Measurements from ENCODE around the gene MYO9A.
"Not testable (repeated sequence)": the region's sequence is repeated elsewhere in the genome, so short reads cannot be mapped to it uniquely, and the experiment has no call there.

The MYO9A gene

GRCh38 chr15:72034859-72035650 lies 82.9 kb downstream of the MYO9A start:
- no peak overlapping the region for H3K4me3 ChIP-seq (ENCODE audit: extremely low read depth, insufficient read depth, low read length, poor library complexity, severe bottlenecking)
- no peaks in the 10 kb centered on the region for H3K36me3 ChIP-seq (ENCODE audit: control insufficient read depth, insufficient read depth, low read length)
- no peak overlapping the region for H3K27ac ChIP-seq (ENCODE audit: low read depth, low read length, severe bottlenecking)
- 100% methylated on average over 3 of the region's 4 CpGs; no CpG with 5 or more reads in 1 of the 2 experiments for WGBS, 2 experiments (ENCODE audit: insufficient coverage in 2 of 2)
- H3K9me3 ChIP-seq (ENCODE audit: control insufficient read depth, low read length) = no peaks in the 10 kb centered on the region
- no peaks in the 10 kb centered on the region for H3K4me1 ChIP-seq (ENCODE audit: control insufficient read depth, insufficient read depth, low read length, poor library complexity, severe bottlenecking)

- Histone ChIP-seq H3K4me1 (ENCODE audit: control insufficient read depth, insufficient read depth, low read length, poor library complexity, severe bottlenecking) (no peaks in the 10 kb centered on the region), H3K36me3 (ENCODE audit: control insufficient read depth, insufficient read depth, low read length) (no peaks in the 10 kb centered on the region), H3K9me3 (ENCODE audit: control insufficient read depth, low read length) (no peaks in the 10 kb centered on the region), H3K4me3 (ENCODE audit: extremely low read depth, insufficient read depth, low read length, poor library complexity, severe bottlenecking) (no peak overlapping the region), H3K27ac (ENCODE audit: low read depth, low read length, severe bottlenecking) (no peak overlapping the region)
- whole genome bisulfite sequencing, 2 experiments (ENCODE audit: insufficient coverage in 2 of 2) = no CpG with 5 or more reads among the region's 1 CpG
Measured at GRCh38 chr15:72034351-72034750, 83.6 kb downstream of the MYO9A start.

GRCh38 chr15:72033711-72034110 lies 84.2 kb downstream of the MYO9A start:
- WGBS, 2 experiments (ENCODE audit: insufficient coverage in 2 of 2) = 95 to 96% methylated on average over 6 of the region's 7 CpGs
- no peaks in the 10 kb centered on the region for H3K9me3 ChIP-seq (ENCODE audit: control insufficient read depth, low read length)
- no peak overlapping the region for H3K4me3 ChIP-seq (ENCODE audit: extremely low read depth, insufficient read depth, low read length, poor library complexity, severe bottlenecking)
- no peak overlapping the region for H3K27ac ChIP-seq (ENCODE audit: low read depth, low read length, severe bottlenecking)
- H3K4me1 ChIP-seq (ENCODE audit: control insufficient read depth, insufficient read depth, low read length, poor library complexity, severe bottlenecking) = no peaks in the 10 kb centered on the region
- H3K36me3 ChIP-seq (ENCODE audit: control insufficient read depth, insufficient read depth, low read length) = no peaks in the 10 kb centered on the region

GRCh38 chr15:72033285-72033684 lies 84.7 kb downstream of the MYO9A start:
- no peaks in the 10 kb centered on the region for H3K4me1 ChIP-seq (ENCODE audit: control insufficient read depth, insufficient read depth, low read length, poor library complexity, severe bottlenecking)
- no peak overlapping the region for H3K4me3 ChIP-seq (ENCODE audit: extremely low read depth, insufficient read depth, low read length, poor library complexity, severe bottlenecking)
- WGBS, 2 experiments (ENCODE audit: insufficient coverage in 2 of 2) = 80% methylated on average over 1 of the region's 3 CpGs; no CpG with 5 or more reads in 1 of the 2 experiments

GRCh38 chr15:72021604-72022003 lies 96.3 kb downstream of the MYO9A start:
- H3K27ac ChIP-seq (ENCODE audit: low read depth, low read length, severe bottlenecking) = no peak overlapping the region
- peaks cover 5% of the 10 kb centered on the region for H3K36me3 ChIP-seq (ENCODE audit: control insufficient read depth, insufficient read depth, low read length)
- H3K4me3 ChIP-seq (ENCODE audit: extremely low read depth, insufficient read depth, low read length, poor library complexity, severe bottlenecking) = no peak overlapping the region
- 88% methylated on average over 2 of the region's 2 CpGs; no CpG with 5 or more reads in 1 of the 2 experiments for WGBS, 2 experiments (ENCODE audit: insufficient coverage in 2 of 2)
- no peaks in the 10 kb centered on the region for H3K4me1 ChIP-seq (ENCODE audit: control insufficient read depth, insufficient read depth, low read length, poor library complexity, severe bottlenecking)
- H3K9me3 ChIP-seq (ENCODE audit: control insufficient read depth, low read length) = no peaks in the 10 kb centered on the region

More at GRCh38 chr15:72033285-72033684, 84.7 kb downstream of the MYO9A start:
- no peaks in the 10 kb centered on the region for H3K9me3 ChIP-seq (ENCODE audit: control insufficient read depth, low read length)
- no peak overlapping the region for H3K27ac ChIP-seq (ENCODE audit: low read depth, low read length, severe bottlenecking)
- no peaks in the 10 kb centered on the region for H3K36me3 ChIP-seq (ENCODE audit: control insufficient read depth, insufficient read depth, low read length)

GRCh38 chr15:72020799-72021198 lies 97.2 kb downstream of the MYO9A start:
- WGBS, 2 experiments (ENCODE audit: insufficient coverage in 2 of 2) = no CpG with 5 or more reads among the region's 1 CpG
- no peak overlapping the region for H3K4me3 ChIP-seq (ENCODE audit: extremely low read depth, insufficient read depth, low read length, poor library complexity, severe bottlenecking)
- H3K4me1 ChIP-seq (ENCODE audit: control insufficient read depth, insufficient read depth, low read length, poor library complexity, severe bottlenecking) = no peaks in the 10 kb centered on the region
- no peaks in the 10 kb centered on the region for H3K9me3 ChIP-seq (ENCODE audit: control insufficient read depth, low read length)
- H3K27ac ChIP-seq (ENCODE audit: low read depth, low read length, severe bottlenecking) = no peak overlapping the region
- peaks cover 5% of the 10 kb centered on the region for H3K36me3 ChIP-seq (ENCODE audit: control insufficient read depth, insufficient read depth, low read length)

- not testable (repeated sequence) for H3K4me3 ChIP-seq (ENCODE audit: extremely low read depth, insufficient read depth, low read length, poor library complexity, severe bottlenecking); H3K36me3 ChIP-seq (ENCODE audit: control insufficient read depth, insufficient read depth, low read length); H3K27ac ChIP-seq (ENCODE audit: low read depth, low read length, severe bottlenecking); H3K9me3 ChIP-seq (ENCODE audit: control insufficient read depth, low read length); H3K4me1 ChIP-seq (ENCODE audit: control insufficient read depth, insufficient read depth, low read length, poor library complexity, severe bottlenecking)
- WGBS, 2 experiments (ENCODE audit: insufficient coverage in 2 of 2) = 91% methylated on average over 2 to 3 of the region's 3 CpGs
Measured at GRCh38 chr15:72014555-72014954, 103.4 kb downstream of the MYO9A start.

- no peak overlapping the region for H3K27ac ChIP-seq (ENCODE audit: low read depth, low read length, severe bottlenecking)
- WGBS, 2 experiments (ENCODE audit: insufficient coverage in 2 of 2) = 83 to 85% methylated on average over 1 to 2 of the region's 2 CpGs
- H3K36me3 ChIP-seq (ENCODE audit: control insufficient read depth, insufficient read depth, low read length) = peaks cover 5% of the 10 kb centered on the region
- H3K9me3 ChIP-seq (ENCODE audit: control insufficient read depth, low read length) = no peaks in the 10 kb centered on the region
- no peaks in the 10 kb centered on the region for H3K4me1 ChIP-seq (ENCODE audit: control insufficient read depth, insufficient read depth, low read length, poor library complexity, severe bottlenecking)
- no peak overlapping the region for H3K4me3 ChIP-seq (ENCODE audit: extremely low read depth, insufficient read depth, low read length, poor library complexity, severe bottlenecking)
Measured at GRCh38 chr15:72013703-72014102, 104.2 kb downstream of the MYO9A start.

- H3K4me1 ChIP-seq (ENCODE audit: control insufficient read depth, insufficient read depth, low read length, poor library complexity, severe bottlenecking) = no peaks in the 10 kb centered on the region
- no CpG with 5 or more reads among the region's 2 CpGs for WGBS, 2 experiments (ENCODE audit: insufficient coverage in 2 of 2)
- H3K9me3 ChIP-seq (ENCODE audit: control insufficient read depth, low read length) = no peaks in the 10 kb centered on the region
- no peak overlapping the region for H3K27ac ChIP-seq (ENCODE audit: low read depth, low read length, severe bottlenecking)
- no peak overlapping the region for H3K4me3 ChIP-seq (ENCODE audit: extremely low read depth, insufficient read depth, low read length, poor library complexity, severe bottlenecking)
- H3K36me3 ChIP-seq (ENCODE audit: control insufficient read depth, insufficient read depth, low read length) = peaks cover 5% of the 10 kb centered on the region
Measured at GRCh38 chr15:72011302-72011942, 106.5 kb downstream of the MYO9A start.

- Histone ChIP-seq H3K4me3 (ENCODE audit: extremely low read depth, insufficient read depth, low read length, poor library complexity, severe bottlenecking) (no peak overlapping the region), H3K4me1 (ENCODE audit: control insufficient read depth, insufficient read depth, low read length, poor library complexity, severe bottlenecking) (no peaks in the 10 kb centered on the region), H3K27ac (ENCODE audit: low read depth, low read length, severe bottlenecking) (no peak overlapping the region), H3K36me3 (ENCODE audit: control insufficient read depth, insufficient read depth, low read length) (peaks cover 9% of the 10 kb centered on the region), H3K9me3 (ENCODE audit: control insufficient read depth, low read length) (no peaks in the 10 kb centered on the region)
- WGBS, 2 experiments (ENCODE audit: insufficient coverage in 2 of 2) = 93 to 100% methylated on average over 2 of the region's 2 CpGs
Measured at GRCh38 chr15:72009222-72009621, 108.7 kb downstream of the MYO9A start.

- Histone ChIP-seq H3K4me3 (ENCODE audit: extremely low read depth, insufficient read depth, low read length, poor library complexity, severe bottlenecking) (no peak overlapping the region), H3K36me3 (ENCODE audit: control insufficient read depth, insufficient read depth, low read length) (peaks cover 9% of the 10 kb centered on the region), H3K4me1 (ENCODE audit: control insufficient read depth, insufficient read depth, low read length, poor library complexity, severe bottlenecking) (no peaks in the 10 kb centered on the region), H3K27ac (ENCODE audit: low read depth, low read length, severe bottlenecking) (no peak overlapping the region), H3K9me3 (ENCODE audit: control insufficient read depth, low read length) (no peaks in the 10 kb centered on the region)
- whole genome bisulfite sequencing, 2 experiments (ENCODE audit: insufficient coverage in 2 of 2) = no CpG with 5 or more reads among the region's 4 CpGs
Measured at GRCh38 chr15:72006382-72006781, 111.6 kb downstream of the MYO9A start.

Data from mesodermal cell (in vitro differentiated cells).